K562 (cell line): Measurements from ENCODE around the gene CD82. TPM values are rescaled to one million over a fixed set of nuclear protein-coding genes. Genes with fewer than 3 reads are reported as not detected.

ENCODE experiments used
- BHLHE40 ChIP-seq: IDR thresholded peaks from 2 replicates; pipeline ENCODE4 v1.6.1; 2011; ENCODE audit warnings: low read length, improper control_type of control experiment
- CBX1 ChIP-seq: sonication (generic); IDR thresholded peaks from 2 replicates; pipeline ENCODE4 v1.6.1; 2016; ENCODE audit warnings: antibody characterized with exemption, low read depth, mild to moderate bottlenecking
- CC2D1A ChIP-seq: fragments of 450-650 bp; IDR thresholded peaks from 2 replicates; pipeline ENCODE4 v1.6.1; 2017; ENCODE audit warnings: mild to moderate bottlenecking
- CREB1 ChIP-seq, 2 experiments: sonication (generic) in 1 of 2; formaldehyde crosslinking in 1 of 2; IDR thresholded peaks; 2 replicates each; pipeline versions ENCODE4 v1.6.1 to v1.8.0; 2012 to 2022; ENCODE audit warnings: inconsistent platforms in 1 of 2, mild to moderate bottlenecking in 1 of 2, missing genetic modification reagents in 1 of 2, moderate library complexity in 1 of 2
- CTBP1 ChIP-seq: fragments of 450-650 bp; IDR thresholded peaks from 2 replicates; pipeline ENCODE4 v1.6.1; 2016; ENCODE audit warnings: borderline replicate concordance
- DACH1 ChIP-seq: fragments of 450-650 bp; IDR thresholded peaks from 2 replicates; pipeline ENCODE4 v1.6.1; 2018; ENCODE audit not compliant: partially characterized antibody
- EGR1 ChIP-seq: fragments of 450-650 bp; conservative IDR thresholded peaks from 2 replicates; pipeline ENCODE4 v1.6.1; 2017; ENCODE audit warnings: mild to moderate bottlenecking
- HDAC2 ChIP-seq: fragments of 450-650 bp; IDR thresholded peaks from 2 replicates; pipeline ENCODE4 v1.6.1; 2016; ENCODE audit warnings: mild to moderate bottlenecking
- KDM2B ChIP-seq: fragments of 250-450 bp; sonication (Bioruptor Pico); IDR thresholded peaks from 2 replicates; pipeline ENCODE4 v1.8.0; 2021; ENCODE audit warnings: mild to moderate bottlenecking, moderate library complexity
- KLF13 ChIP-seq: fragments of 450-650 bp; IDR thresholded peaks from 2 replicates; pipeline ENCODE4 v1.6.1; 2016; ENCODE audit warnings: missing genetic modification characterization, low read depth, mild to moderate bottlenecking, missing compliant biosample characterization, moderate library complexity, borderline replicate concordance
- POLR2A ChIP-seq: fragments of 450-650 bp; conservative IDR thresholded peaks from 2 replicates; pipeline ENCODE4 v1.6.1; 2016
- RUNX1 ChIP-seq: sonication (generic); IDR thresholded peaks from 2 replicates; pipeline ENCODE4 v1.6.1; 2016; ENCODE audit warnings: antibody characterized with exemption, low read depth
- TAL1 ChIP-seq: fragments of 450-650 bp; IDR thresholded peaks from 2 replicates; pipeline ENCODE4 v1.6.1; 2016; ENCODE audit warnings: mild to moderate bottlenecking
- TBP ChIP-seq: optimal IDR thresholded peaks from 2 replicates; pipeline ENCODE3; 2011; ENCODE audit warnings: low read depth, low read length, improper control_type of control experiment
- TEAD1 ChIP-seq, 2 experiments: fragments of 450-650 bp in 1 of 2; sonication (generic) in 1 of 2; formaldehyde crosslinking; IDR thresholded peaks; 2 replicates each; pipeline versions ENCODE4 v1.4.0 to v1.8.0; 2020 to 2022; ENCODE audit warnings: mild to moderate bottlenecking in 2 of 2, missing genetic modification reagents in 1 of 2
- TEAD2 ChIP-seq: fragments of 450-650 bp; IDR thresholded peaks from 2 replicates; pipeline ENCODE4 v1.6.1; 2016; ENCODE audit warnings: missing genetic modification characterization, control low read depth, missing compliant biosample characterization
- ZFPM2 ChIP-seq: fragments of 250-450 bp; sonication (Bioruptor Pico); IDR thresholded peaks from 2 replicates; pipeline ENCODE4 v1.5.1; 2022; ENCODE audit warnings: mild to moderate bottlenecking
- ZNF165 ChIP-seq: fragments of 250-450 bp; sonication (Bioruptor Pico); IDR thresholded peaks from 2 replicates; pipeline ENCODE4 v1.4.0; 2020; ENCODE audit warnings: borderline replicate concordance
- polyA plus RNA-seq, 8 experiments: library from polyadenylated mRNA; depleted of rRNA in 4 of 8; stranded (reverse) in 5 of 8; unstranded in 3 of 8; fragments of >200 nt; fragmentation: Nextera tagmentation in 2 of 8; fragmentation: Illumina TruSeq in 1 of 8; extraction: Ambion mirVana in 2 of 8; extraction: Trizol in 1 of 8; gene quantifications; 2 replicates each; pipeline versions ENCODE4 v1.2.1 to v1.2.3, GENCODE V29; 2011 to 2014; ENCODE audit warnings: inconsistent platforms in 1 of 8, missing spikeins in 1 of 8
- total RNA-seq, 7 experiments: library from RNA; depleted of rRNA in 6 of 7; stranded (reverse); fragments of >200 nt in 6 of 7; fragmentation: Illumina TruSeq in 2 of 7; extraction: Trizol in 2 of 7; gene quantifications; 2 replicates each; pipeline versions ENCODE4 v1.2.1 to v1.2.3, GENCODE V29; 2011 to 2021; ENCODE audit warnings: low replicate concordance in 1 of 7
- TF ChIP-seq, protein P1 (sequence below): sonication (generic); formaldehyde crosslinking; IDR thresholded peaks from 2 replicates; pipeline ENCODE4 v1.8.0; 2023; ENCODE audit warnings: missing genetic modification reagents, mild to moderate bottlenecking, borderline replicate concordance
- TF ChIP-seq, protein P2 (sequence below): IDR thresholded peaks from 2 replicates; pipeline ENCODE4 v1.6.1; 2011; ENCODE audit warnings: borderline replicate concordance, low read depth, mild to moderate bottlenecking, moderate library complexity, low read length; ENCODE audit not compliant: insufficient read depth, poor library complexity, severe bottlenecking
- TF ChIP-seq, protein P3 (sequence below): fragments of 450-650 bp; formaldehyde crosslinking; conservative IDR thresholded peaks from 2 replicates; pipeline ENCODE4 v1.4.0; 2022; ENCODE audit warnings: mild to moderate bottlenecking, missing genetic modification characterization

Gene CD82
- total and polyA plus RNA-seq, 9 of the 15 experiments (the other 6 are each of a cell fraction or from before 2014, with no cell fraction given), result 0.27 to 9.4 (median 3.0) TPM

DNA sequence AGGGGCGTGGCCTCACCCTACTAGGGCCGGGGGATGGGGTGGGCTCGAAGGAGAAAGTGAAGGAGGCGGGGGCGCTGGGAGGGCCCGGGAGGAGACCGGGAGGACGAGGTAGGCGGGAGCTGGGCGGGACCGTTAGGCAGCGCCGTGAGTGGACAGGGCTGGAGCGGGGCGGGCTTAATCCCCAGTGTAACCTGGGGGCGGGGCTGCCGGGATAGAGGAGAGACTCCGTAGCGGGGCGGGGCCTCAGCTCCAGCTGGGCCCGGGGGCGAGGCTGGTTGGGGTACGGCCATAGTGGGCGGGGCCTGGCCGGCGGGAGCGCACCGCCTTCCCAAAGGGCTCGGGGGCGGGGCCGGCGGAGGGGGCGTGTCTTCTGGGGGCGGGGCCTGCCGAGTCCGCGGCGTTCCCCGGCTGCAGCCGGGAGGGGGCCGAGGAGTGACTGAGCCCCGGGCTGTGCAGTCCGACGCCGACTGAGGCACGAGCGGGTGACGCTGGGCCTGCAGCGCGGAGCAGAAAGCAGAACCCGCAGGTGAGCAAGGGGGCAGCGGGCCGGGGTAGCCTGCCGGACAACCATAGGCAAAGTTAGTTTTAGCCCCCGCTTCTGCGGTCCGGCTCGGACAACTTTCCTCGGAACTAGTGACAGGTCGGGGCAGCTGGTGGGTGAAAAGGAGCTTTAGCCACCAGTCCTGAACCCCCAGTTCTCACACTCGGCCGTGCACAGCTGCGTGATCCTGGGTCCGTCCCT is at the start of gene CD82 (continued):
- TF ChIP-seq, protein P1, sequence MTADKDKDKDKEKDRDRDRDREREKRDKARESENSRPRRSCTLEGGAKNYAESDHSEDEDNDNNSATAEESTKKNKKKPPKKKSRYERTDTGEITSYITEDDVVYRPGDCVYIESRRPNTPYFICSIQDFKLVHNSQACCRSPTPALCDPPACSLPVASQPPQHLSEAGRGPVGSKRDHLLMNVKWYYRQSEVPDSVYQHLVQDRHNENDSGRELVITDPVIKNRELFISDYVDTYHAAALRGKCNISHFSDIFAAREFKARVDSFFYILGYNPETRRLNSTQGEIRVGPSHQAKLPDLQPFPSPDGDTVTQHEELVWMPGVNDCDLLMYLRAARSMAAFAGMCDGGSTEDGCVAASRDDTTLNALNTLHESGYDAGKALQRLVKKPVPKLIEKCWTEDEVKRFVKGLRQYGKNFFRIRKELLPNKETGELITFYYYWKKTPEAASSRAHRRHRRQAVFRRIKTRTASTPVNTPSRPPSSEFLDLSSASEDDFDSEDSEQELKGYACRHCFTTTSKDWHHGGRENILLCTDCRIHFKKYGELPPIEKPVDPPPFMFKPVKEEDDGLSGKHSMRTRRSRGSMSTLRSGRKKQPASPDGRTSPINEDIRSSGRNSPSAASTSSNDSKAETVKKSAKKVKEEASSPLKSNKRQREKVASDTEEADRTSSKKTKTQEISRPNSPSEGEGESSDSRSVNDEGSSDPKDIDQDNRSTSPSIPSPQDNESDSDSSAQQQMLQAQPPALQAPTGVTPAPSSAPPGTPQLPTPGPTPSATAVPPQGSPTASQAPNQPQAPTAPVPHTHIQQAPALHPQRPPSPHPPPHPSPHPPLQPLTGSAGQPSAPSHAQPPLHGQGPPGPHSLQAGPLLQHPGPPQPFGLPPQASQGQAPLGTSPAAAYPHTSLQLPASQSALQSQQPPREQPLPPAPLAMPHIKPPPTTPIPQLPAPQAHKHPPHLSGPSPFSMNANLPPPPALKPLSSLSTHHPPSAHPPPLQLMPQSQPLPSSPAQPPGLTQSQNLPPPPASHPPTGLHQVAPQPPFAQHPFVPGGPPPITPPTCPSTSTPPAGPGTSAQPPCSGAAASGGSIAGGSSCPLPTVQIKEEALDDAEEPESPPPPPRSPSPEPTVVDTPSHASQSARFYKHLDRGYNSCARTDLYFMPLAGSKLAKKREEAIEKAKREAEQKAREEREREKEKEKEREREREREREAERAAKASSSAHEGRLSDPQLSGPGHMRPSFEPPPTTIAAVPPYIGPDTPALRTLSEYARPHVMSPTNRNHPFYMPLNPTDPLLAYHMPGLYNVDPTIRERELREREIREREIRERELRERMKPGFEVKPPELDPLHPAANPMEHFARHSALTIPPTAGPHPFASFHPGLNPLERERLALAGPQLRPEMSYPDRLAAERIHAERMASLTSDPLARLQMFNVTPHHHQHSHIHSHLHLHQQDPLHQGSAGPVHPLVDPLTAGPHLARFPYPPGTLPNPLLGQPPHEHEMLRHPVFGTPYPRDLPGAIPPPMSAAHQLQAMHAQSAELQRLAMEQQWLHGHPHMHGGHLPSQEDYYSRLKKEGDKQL, result no peak
- peak; percentile 72 for TF ChIP-seq EGR1
- TF ChIP-seq ZFPM2 (CRISPR knock-in tag), result no peak
- no peak for TF ChIP-seq CC2D1A
- TF ChIP-seq HDAC2, result no peak
- 0 out of 2 replicates have a peak, but pooled peaks have one; percentile 25 for TF ChIP-seq CREB1 (IDR thresholded peaks at IDR 0.05)
- no peak for TF ChIP-seq CREB1 (CRISPR knock-in tag; IDR thresholded peaks at IDR 0.05)
- peak; percentile 92 for TF ChIP-seq DACH1
- TF ChIP-seq, protein P2, sequence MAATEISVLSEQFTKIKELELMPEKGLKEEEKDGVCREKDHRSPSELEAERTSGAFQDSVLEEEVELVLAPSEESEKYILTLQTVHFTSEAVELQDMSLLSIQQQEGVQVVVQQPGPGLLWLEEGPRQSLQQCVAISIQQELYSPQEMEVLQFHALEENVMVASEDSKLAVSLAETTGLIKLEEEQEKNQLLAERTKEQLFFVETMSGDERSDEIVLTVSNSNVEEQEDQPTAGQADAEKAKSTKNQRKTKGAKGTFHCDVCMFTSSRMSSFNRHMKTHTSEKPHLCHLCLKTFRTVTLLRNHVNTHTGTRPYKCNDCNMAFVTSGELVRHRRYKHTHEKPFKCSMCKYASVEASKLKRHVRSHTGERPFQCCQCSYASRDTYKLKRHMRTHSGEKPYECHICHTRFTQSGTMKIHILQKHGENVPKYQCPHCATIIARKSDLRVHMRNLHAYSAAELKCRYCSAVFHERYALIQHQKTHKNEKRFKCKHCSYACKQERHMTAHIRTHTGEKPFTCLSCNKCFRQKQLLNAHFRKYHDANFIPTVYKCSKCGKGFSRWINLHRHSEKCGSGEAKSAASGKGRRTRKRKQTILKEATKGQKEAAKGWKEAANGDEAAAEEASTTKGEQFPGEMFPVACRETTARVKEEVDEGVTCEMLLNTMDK, result peak; percentile 38
- 0 out of 2 replicates have a peak, but pooled peaks have one; percentile 23 for TF ChIP-seq CTBP1
- 0 out of 2 replicates have a peak, but pooled peaks have one; percentile 60 for TF ChIP-seq KDM2B
- TF ChIP-seq, protein P3, sequence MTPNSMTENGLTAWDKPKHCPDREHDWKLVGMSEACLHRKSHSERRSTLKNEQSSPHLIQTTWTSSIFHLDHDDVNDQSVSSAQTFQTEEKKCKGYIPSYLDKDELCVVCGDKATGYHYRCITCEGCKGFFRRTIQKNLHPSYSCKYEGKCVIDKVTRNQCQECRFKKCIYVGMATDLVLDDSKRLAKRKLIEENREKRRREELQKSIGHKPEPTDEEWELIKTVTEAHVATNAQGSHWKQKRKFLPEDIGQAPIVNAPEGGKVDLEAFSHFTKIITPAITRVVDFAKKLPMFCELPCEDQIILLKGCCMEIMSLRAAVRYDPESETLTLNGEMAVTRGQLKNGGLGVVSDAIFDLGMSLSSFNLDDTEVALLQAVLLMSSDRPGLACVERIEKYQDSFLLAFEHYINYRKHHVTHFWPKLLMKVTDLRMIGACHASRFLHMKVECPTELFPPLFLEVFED (CRISPR knock-in tag), result no peak
- TF ChIP-seq KLF13 (tag), result no peak
- TF ChIP-seq TAL1, result no peak
- TF ChIP-seq POLR2A, result no peak; the same call in 1 of the 2 replicates
- TF ChIP-seq CBX1, result no peak
- TF ChIP-seq TEAD1 (CRISPR knock-in tag; IDR thresholded peaks at IDR 0.05), result 0 out of 4 replicates have a peak, but pooled peaks of 1 of the 2 experiments have one; percentile 15
- TF ChIP-seq TBP, result peak; percentile 78
- TF ChIP-seq RUNX1, result no peak
- TF ChIP-seq TEAD2 (tag), result no peak
- TF ChIP-seq ZNF165 (CRISPR knock-in tag), result peak; percentile 56; the same call in 1 of the 2 replicates
- TF ChIP-seq BHLHE40, result peak; percentile 83
